Measurements from ENCODE around the gene KRTAP10-8. TPM values are rescaled to one million over a fixed set of nuclear protein-coding genes. Genes with fewer than 3 reads are reported as not detected.

Gene KRTAP10-8
- total RNA-seq, 1 experiment from 2014 or later: not detected

DNA sequence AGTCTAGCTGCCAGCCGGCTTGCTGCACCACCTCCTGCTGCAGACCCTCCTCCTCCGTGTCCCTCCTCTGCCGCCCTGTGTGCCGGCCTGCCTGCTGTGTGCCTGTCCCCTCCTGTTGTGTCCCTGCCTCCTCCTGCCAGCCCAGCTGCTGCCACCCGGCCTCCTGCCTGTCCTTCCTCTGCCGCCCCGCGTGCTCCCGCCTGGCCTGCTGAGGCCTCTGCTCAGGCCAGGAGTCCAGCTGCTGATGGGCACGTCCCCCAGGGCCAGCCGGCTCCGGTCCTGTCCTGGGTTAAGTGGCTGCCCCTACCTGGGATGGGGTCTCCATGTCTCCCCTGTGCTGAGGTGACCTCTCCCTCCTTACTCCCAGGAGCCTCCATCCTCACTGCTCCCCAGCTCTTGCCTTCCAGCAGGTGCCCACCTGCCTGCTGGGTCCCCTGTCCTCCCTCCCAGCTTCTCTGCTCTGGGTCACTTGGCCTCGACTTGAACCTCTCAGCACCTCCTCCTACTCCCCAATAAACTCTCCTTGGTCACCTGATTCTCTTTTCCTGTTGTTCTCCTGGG is 870 bp downstream of the KRTAP10-8 start:
- peaks cover 3% of the 10 kb centered on the region; the same call in 1 of the 2 replicates for H3K9me3 ChIP-seq (ENCODE audit: control insufficient read depth, insufficient read depth, low read depth, low read length)
- H3K27me3 ChIP-seq (ENCODE audit: control insufficient read depth, insufficient read depth, low read length): no peaks in the 10 kb centered on the region
- no peak overlapping the region for H3K4me3 ChIP-seq (ENCODE audit: low read depth in 2 of 2, low read length in 2 of 2)
- H3K4me1 ChIP-seq (ENCODE audit: control insufficient read depth, insufficient read depth, low read length): no peaks in the 10 kb centered on the region
- no peaks in the 10 kb centered on the region for H3K36me3 ChIP-seq (ENCODE audit: control insufficient read depth, insufficient read depth, low read length)
- POLR2A ChIA-PET: no interaction called here
- in situ Hi-C loops (cut with HindIII; ENCODE audit: low pct_unique_long_range_greater_than_20kb, low sequenced_read_pairs) (no loop called here), intact Hi-C loops (cut with micrococcal nuclease; ENCODE audit: unreplicated experiment) (no loop called here)
- no TSS peak for BruUV-seq (replicated peaks)
- no peak for ATAC-seq
- TF ChIP-seq, protein P1, sequence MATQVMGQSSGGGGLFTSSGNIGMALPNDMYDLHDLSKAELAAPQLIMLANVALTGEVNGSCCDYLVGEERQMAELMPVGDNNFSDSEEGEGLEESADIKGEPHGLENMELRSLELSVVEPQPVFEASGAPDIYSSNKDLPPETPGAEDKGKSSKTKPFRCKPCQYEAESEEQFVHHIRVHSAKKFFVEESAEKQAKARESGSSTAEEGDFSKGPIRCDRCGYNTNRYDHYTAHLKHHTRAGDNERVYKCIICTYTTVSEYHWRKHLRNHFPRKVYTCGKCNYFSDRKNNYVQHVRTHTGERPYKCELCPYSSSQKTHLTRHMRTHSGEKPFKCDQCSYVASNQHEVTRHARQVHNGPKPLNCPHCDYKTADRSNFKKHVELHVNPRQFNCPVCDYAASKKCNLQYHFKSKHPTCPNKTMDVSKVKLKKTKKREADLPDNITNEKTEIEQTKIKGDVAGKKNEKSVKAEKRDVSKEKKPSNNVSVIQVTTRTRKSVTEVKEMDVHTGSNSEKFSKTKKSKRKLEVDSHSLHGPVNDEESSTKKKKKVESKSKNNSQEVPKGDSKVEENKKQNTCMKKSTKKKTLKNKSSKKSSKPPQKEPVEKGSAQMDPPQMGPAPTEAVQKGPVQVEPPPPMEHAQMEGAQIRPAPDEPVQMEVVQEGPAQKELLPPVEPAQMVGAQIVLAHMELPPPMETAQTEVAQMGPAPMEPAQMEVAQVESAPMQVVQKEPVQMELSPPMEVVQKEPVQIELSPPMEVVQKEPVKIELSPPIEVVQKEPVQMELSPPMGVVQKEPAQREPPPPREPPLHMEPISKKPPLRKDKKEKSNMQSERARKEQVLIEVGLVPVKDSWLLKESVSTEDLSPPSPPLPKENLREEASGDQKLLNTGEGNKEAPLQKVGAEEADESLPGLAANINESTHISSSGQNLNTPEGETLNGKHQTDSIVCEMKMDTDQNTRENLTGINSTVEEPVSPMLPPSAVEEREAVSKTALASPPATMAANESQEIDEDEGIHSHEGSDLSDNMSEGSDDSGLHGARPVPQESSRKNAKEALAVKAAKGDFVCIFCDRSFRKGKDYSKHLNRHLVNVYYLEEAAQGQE (IDR thresholded peaks at IDR 0.05; ENCODE audit: insufficient read depth in 1 of 2, low read depth in 2 of 2, low read length in 1 of 2): no peak
- TF ChIP-seq SIN3A (IDR thresholded peaks at IDR 0.05; ENCODE audit: borderline replicate concordance, insufficient read depth, low read depth, low read length) (no peak), TCF7L2 (IDR thresholded peaks at IDR 0.05; ENCODE audit: low read depth, low read length) (no peak), POLR2AphosphoS5 (IDR thresholded peaks at IDR 0.05; ENCODE audit: low read depth, low read length) (no peak)
- TF ChIP-seq, protein P2, sequence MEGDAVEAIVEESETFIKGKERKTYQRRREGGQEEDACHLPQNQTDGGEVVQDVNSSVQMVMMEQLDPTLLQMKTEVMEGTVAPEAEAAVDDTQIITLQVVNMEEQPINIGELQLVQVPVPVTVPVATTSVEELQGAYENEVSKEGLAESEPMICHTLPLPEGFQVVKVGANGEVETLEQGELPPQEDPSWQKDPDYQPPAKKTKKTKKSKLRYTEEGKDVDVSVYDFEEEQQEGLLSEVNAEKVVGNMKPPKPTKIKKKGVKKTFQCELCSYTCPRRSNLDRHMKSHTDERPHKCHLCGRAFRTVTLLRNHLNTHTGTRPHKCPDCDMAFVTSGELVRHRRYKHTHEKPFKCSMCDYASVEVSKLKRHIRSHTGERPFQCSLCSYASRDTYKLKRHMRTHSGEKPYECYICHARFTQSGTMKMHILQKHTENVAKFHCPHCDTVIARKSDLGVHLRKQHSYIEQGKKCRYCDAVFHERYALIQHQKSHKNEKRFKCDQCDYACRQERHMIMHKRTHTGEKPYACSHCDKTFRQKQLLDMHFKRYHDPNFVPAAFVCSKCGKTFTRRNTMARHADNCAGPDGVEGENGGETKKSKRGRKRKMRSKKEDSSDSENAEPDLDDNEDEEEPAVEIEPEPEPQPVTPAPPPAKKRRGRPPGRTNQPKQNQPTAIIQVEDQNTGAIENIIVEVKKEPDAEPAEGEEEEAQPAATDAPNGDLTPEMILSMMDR (IDR thresholded peaks at IDR 0.05): no peak
- no peak for DNase-seq (ENCODE audit: low read depth, low spot score)
- no peak overlapping the region for H3K27ac ChIP-seq (ENCODE audit: low read length)
- CTCF ChIA-PET: no interaction called here

DNA sequence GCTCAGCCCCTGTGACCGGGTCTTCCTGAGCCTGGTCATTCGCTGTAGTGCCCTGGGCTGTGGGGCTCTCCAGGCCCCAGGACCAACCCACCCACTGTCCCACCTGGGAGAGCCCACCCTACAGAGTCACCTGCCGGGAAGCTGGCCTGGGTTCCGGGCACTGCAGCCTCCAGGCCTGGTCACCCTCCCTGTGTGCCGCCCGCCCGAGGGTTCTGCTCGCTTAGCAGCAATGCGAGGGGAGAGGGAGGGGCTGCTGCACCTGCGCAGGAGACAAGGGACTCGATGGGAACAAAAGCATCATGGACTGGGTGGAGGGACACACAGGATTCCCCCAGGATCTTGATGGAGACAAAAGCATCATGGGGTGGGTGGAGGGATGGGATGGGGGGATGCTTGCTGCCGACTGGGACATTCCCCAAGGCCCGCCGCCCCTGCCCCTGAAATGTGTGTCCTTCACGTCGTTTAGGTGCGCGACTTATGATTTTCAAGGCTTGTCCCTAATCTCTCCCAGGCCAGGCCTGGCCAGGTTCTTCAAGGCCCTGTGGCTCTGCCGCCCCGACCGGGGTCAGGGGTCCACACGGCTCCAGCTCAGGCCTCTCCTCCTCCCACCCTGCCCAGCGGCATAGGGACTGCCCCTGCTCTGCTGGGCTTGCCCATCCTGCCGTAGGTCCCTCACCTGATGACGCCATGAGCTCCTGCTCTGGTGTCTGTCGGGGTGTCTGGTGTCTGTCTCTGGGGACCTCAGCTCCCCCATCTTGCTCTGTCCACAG is 1.7 kb downstream of the KRTAP10-8 start:
- no peak for ATAC-seq
- intact Hi-C loops (cut with micrococcal nuclease; ENCODE audit: unreplicated experiment) (no loop called here), in situ Hi-C loops (cut with HindIII; ENCODE audit: low pct_unique_long_range_greater_than_20kb, low sequenced_read_pairs) (no loop called here)
- TF ChIP-seq SIN3A (IDR thresholded peaks at IDR 0.05; ENCODE audit: borderline replicate concordance, insufficient read depth, low read depth, low read length): no peak
- TF ChIP-seq, protein P1 (IDR thresholded peaks at IDR 0.05; ENCODE audit: insufficient read depth in 1 of 2, low read depth in 2 of 2, low read length in 1 of 2): no peak
- TF ChIP-seq TCF7L2 (IDR thresholded peaks at IDR 0.05; ENCODE audit: low read depth, low read length): no peak
- TF ChIP-seq, protein P2 (IDR thresholded peaks at IDR 0.05): no peak
- TF ChIP-seq POLR2AphosphoS5 (IDR thresholded peaks at IDR 0.05; ENCODE audit: low read depth, low read length): no peak
- no peak overlapping the region for H3K27ac ChIP-seq (ENCODE audit: low read length)
- H3K9me3 ChIP-seq (ENCODE audit: control insufficient read depth, insufficient read depth, low read depth, low read length): peaks cover 3% of the 10 kb centered on the region; the same call in 1 of the 2 replicates
- H3K27me3 ChIP-seq (ENCODE audit: control insufficient read depth, insufficient read depth, low read length): no peaks in the 10 kb centered on the region
- no peaks in the 10 kb centered on the region for H3K36me3 ChIP-seq (ENCODE audit: control insufficient read depth, insufficient read depth, low read length)
- no peak for DNase-seq (ENCODE audit: low read depth, low spot score)
- no TSS peak for BruUV-seq (replicated peaks)
- H3K4me1 ChIP-seq (ENCODE audit: control insufficient read depth, insufficient read depth, low read length): no peaks in the 10 kb centered on the region
- CTCF ChIA-PET: no interaction called here
- no peak overlapping the region for H3K4me3 ChIP-seq (ENCODE audit: low read depth in 2 of 2, low read length in 2 of 2)
- POLR2A ChIA-PET: no interaction called here
